SKM-1 (cell line): ENCODE data around the gene C22orf39.

Source experiments
- DNase-seq: peaks from one replicate; lab custom pipeline; 2025; ENCODE audit not compliant: unreplicated experiment; lab: John Stamatoyannopoulos, UW

C22orf39 gene

DNA sequence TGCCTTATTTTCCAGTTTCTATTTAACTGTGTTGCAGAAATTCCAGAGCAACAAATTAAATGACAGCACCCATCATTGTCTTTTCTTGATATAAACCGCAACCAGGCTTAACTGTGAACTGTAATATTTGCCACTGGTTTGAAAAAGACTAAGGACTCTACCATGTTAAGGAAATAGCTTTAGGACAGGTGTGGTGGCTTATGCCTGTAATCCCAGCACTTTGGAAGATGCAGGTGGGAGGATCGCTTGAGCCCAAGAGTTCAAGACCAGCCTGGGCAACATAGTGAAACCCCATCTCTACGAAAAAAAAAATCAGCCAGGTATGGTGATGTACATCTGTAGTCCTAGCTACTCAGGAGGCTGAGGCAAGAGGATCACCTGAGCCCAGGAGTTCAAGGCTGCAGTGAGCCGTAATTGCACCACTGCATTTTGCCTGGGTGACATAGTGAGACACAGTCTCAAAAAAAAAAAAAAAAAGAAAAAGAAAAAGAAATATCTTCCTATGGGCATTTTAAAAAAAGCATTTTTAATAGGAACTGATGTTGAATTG is 44.8 kb downstream of the C22orf39 start:
- DNase-seq: no peak

- no peak for DNase-seq
These were observed 46.0 kb downstream of the C22orf39 start for GRCh38 chr22:19401483-19401882.

DNA sequence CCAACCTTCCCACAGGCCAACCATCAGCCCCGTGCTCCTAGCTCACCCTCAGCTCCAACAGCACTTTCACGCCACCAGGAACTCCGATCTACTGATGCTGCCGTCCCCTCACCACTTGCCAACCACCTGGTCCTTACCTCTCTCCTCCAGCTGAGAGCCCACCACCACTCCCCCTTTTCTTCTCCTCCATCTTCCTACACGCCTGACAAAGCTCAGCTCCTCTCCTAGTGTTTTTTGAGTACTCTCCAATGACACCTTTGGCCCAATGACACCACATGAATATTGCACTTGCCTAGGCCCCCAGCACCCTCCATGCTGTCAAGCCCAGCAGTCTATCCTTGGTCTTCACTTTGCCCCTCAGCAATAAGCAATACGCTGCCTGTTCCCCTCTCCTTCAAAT is 46.6 kb downstream of the C22orf39 start:
- no peak for DNase-seq

- no peak for DNase-seq
These were observed 48.9 kb downstream of the C22orf39 start for GRCh38 chr22:19398652-19399051.

DNA sequence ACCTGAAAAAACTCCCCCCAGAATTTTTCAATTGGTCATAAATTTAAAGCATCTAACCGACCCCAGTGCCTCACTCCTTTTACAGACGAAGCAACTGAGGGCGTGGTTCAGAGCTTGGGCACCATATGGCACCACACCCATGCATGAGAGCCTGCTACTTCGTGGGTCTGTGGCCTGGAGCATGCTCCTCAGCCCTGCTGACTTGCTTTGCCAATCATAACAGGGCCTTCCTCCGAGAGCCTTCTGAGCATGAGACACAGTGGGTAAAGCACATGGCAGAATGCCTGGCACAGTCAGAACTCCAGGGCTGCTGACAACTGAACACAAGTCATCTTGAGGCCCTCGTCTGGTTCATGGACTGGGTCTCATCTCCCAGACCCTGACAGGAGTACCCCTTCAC is 49.3 kb downstream of the C22orf39 start:
- no peak for DNase-seq

DNA sequence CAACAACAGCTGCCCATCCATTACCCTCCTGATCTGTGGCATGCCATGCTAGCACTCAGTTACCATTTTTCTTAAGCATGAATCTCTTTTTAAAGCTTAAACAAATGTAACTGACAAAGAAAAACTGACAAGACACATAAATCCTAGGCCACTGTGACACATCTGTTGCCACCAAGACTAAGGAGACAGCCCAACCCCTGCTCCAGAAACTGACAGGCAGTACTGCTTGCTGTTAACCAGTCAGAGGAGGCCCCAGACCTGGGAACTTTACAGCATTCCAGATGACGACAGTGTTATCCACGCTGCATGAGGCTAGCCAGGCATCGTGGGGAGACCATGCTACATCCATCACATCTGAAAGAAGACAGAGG is 49.8 kb downstream of the C22orf39 start:
- no peak for DNase-seq

GRCh38 chr22:19396934-19397733 is 50.4 kb downstream of the C22orf39 start:
- no peak for DNase-seq

DNA sequence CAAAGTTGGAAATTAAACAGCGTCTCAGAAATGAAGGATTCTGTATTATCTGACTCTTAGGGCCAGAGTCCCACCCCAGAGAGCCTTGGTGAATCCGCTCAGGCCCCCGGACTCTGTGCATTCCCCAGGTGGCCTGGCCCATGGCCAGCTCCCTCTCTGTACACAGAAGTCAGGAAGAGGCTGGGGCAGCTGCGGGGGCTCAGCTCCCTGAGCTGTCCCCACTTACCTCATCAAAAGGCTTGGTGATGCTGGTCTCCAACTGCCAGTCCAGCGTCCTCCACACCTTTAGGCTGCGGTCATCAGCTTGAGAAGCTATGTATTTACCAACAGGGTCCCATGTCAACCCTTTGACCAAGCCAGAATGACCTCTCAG is 51.0 kb downstream of the C22orf39 start:
- no peak for DNase-seq

DNA sequence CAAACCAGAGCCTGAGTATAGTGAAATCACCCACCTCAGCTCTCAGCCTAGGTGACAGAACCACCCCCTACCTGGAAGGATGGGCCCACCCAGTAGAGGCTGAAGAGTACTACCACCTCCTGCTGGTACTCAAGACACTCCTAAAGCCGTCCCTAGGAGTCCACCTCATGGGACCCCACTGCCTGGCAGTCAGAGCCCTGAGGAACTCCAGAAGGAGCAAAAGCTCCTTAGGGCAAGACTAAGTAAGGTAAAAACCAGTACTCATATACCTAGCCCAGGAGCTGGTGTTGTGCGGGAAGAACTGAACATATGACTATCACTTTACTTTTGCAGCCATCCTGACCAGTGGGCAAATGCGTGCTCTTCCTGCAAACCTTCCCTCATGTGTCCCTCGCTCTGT is 52.2 kb downstream of the C22orf39 start:
- no peak for DNase-seq

DNA sequence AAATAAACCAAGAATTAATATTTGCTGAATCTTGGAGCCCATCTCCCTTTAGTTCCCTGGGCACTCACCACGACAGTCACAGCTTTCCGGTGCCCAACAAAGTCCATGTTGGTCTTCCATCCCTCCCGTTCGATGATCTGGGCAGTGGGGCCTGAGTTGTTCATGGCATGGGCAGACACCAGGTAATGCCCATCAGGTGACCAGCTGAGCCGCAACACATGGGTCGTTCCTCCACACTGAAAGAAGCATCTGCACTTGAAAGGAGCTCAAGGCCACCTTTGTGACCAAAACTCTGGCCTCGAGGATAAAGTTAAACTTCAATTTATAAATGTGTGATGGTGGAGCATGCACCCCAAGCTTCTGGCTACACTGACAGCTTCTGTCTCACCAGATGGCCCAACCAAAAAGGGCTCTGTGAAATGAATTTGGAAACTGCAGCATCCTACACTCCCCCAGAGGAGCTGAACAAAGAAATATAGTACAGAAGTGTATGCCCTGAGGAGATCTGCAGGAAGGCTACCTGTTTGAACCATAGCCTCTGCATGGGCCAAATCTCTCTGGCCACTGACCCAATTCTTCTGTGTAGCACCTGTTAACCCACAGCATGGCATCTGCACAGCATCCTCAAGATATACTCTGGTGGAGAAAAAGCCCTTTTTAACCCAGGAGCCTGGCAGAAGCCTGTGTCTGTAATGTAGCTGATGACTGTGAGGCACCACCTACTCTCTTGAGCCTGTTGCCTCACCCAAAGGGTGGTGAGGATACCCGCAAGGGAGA is 53.0 kb downstream of the C22orf39 start:
- DNase-seq: no peak

GRCh38 chr22:19393704-19394103 is 53.8 kb downstream of the C22orf39 start:
- no peak for DNase-seq
